Activated CD4-positive, alpha-beta T cell treated with anti-CD3 and anti-CD28 coated beads, Interleukin-2, amount 50 U/mL, for 4 hours (primary cell): Measurements from ENCODE around the gene MIA.
"Not testable (repeated sequence)": the region's sequence is repeated elsewhere in the genome, so short reads cannot be mapped to it uniquely, and the experiment has no call there.

Experiments
- DNase-seq, 2 experiments: peaks; one replicate each; pipeline ENCODE4 v3.0.0-alpha.2; 2020

The MIA gene

GRCh38 chr19:40781140-40781539 is 5.8 kb downstream of the MIA start:
- no peak for DNase-seq

- DNase-seq: no peak
Observed at GRCh38 chr19:40783711-40784110, 8.4 kb downstream of the MIA start.

- not testable (repeated sequence) for DNase-seq
Observed at GRCh38 chr19:40784146-40784545, 8.8 kb downstream of the MIA start.

GRCh38 chr19:40785526-40785925 is 10.2 kb downstream of the MIA start:
- no peak for DNase-seq

- no peak for DNase-seq
Observed at GRCh38 chr19:40786060-40787037, 11.0 kb downstream of the MIA start.

- DNase-seq: no peak
Observed at GRCh38 chr19:40791349-40791748, 16.0 kb downstream of the MIA start.

GRCh38 chr19:40791996-40792395 is 16.7 kb downstream of the MIA start:
- no peak for DNase-seq

- no peak for DNase-seq
Observed at GRCh38 chr19:40797166-40797962, 22.0 kb downstream of the MIA start.

- DNase-seq: peak; percentile 52 to 53
Observed at GRCh38 chr19:40797963-40798682, 22.8 kb downstream of the MIA start.

GRCh38 chr19:40798683-40799557 is 23.6 kb downstream of the MIA start, which contains the start of gene EGLN2:
Gene EGLN2 (plus strand): TSS chr19:40799191. CDS start chr19:40800573, 1,382 bp downstream.
- DNase-seq: peak; percentile 100

GRCh38 chr19:40799558-40800338 is 24.4 kb downstream of the MIA start:
- DNase-seq: no peak

GRCh38 chr19:40800339-40800996 is 25.1 kb downstream of the MIA start:
- DNase-seq: no peak

- no peak for DNase-seq
Observed at GRCh38 chr19:40800997-40801377, 25.7 kb downstream of the MIA start.

- no peak for DNase-seq
Observed at GRCh38 chr19:40801426-40802299, 26.3 kb downstream of the MIA start.

- DNase-seq: no peak
Observed at GRCh38 chr19:40802300-40803169, 27.2 kb downstream of the MIA start.

- no peak for DNase-seq
Observed at GRCh38 chr19:40803170-40803856, 28.0 kb downstream of the MIA start.

- DNase-seq: peak in 1 of 2 experiments; percentile 42
Observed at GRCh38 chr19:40803857-40804782, 28.8 kb downstream of the MIA start.
